HepG2 (cell line): ENCODE measurements around the gene PIEZO2. TPM values are rescaled to one million over a fixed set of nuclear protein-coding genes. Genes with fewer than 3 reads are reported as not detected.

ENCODE experiments used
- BCL6 ChIP-seq: IDR thresholded peaks from 2 replicates; pipeline ENCODE4 v1.6.1; 2016; ENCODE audit warnings: missing genetic modification reagents, missing compliant biosample characterization
- ELF4 ChIP-seq: sonication (generic); formaldehyde crosslinking; IDR thresholded peaks from 2 replicates; pipeline ENCODE4 v1.5.0; 2020; ENCODE audit warnings: missing genetic modification reagents, mild to moderate bottlenecking, moderate library complexity, borderline replicate concordance
- FOXK1 ChIP-seq: sonication (generic); formaldehyde crosslinking; IDR thresholded peaks from 2 replicates; pipeline ENCODE4 v1.4.0; 2020; ENCODE audit warnings: low read depth, missing genetic modification reagents, borderline replicate concordance
- GZF1 ChIP-seq: sonication (generic); formaldehyde crosslinking; IDR thresholded peaks from 2 replicates; pipeline ENCODE4 v1.5.1; 2020; ENCODE audit warnings: mild to moderate bottlenecking, missing genetic modification reagents
- HNF4G ChIP-seq, 2 experiments: sonication (generic) in 1 of 2; formaldehyde crosslinking in 1 of 2; IDR thresholded peaks; 2 replicates each; pipeline versions ENCODE4 v1.4.0 to v1.6.1; 2011 to 2020; ENCODE audit warnings: borderline replicate concordance in 2 of 2, low read depth in 2 of 2, mild to moderate bottlenecking in 2 of 2, low read length in 1 of 2, missing genetic modification reagents in 1 of 2, moderate library complexity in 1 of 2
- MEIS1 ChIP-seq: sonication (generic); formaldehyde crosslinking; IDR thresholded peaks from 2 replicates; pipeline ENCODE4 v1.9.0; 2021; ENCODE audit warnings: mild to moderate bottlenecking, missing genetic modification reagents, moderate library complexity, borderline replicate concordance
- MEIS2 ChIP-seq: sonication (generic); formaldehyde crosslinking; IDR thresholded peaks from 2 replicates; pipeline ENCODE4 v1.9.0; 2021; ENCODE audit warnings: mild to moderate bottlenecking, missing genetic modification reagents
- MTA1 ChIP-seq: sonication (generic); formaldehyde crosslinking; IDR thresholded peaks from 2 replicates; pipeline ENCODE4 v1.4.0; 2020; ENCODE audit warnings: missing genetic modification reagents, mild to moderate bottlenecking, borderline replicate concordance
- NFIC ChIP-seq: IDR thresholded peaks from 2 replicates; pipeline ENCODE4 v1.6.1; 2012; ENCODE audit warnings: mild to moderate bottlenecking, low read length, inconsistent platforms
- NFKB2 ChIP-seq: sonication (generic); formaldehyde crosslinking; IDR thresholded peaks from 2 replicates; pipeline ENCODE4 v1.4.0; 2020; ENCODE audit warnings: missing genetic modification reagents, borderline replicate concordance
- PRMT3 ChIP-seq: sonication (generic); formaldehyde crosslinking; IDR thresholded peaks from 2 replicates; pipeline ENCODE4 v1.8.1; 2022; ENCODE audit warnings: low read depth, mild to moderate bottlenecking, moderate library complexity, missing genetic modification reagents, borderline replicate concordance
- PRPF4 ChIP-seq: fragments of 200-400 bp; formaldehyde crosslinking; IDR thresholded peaks from 2 replicates; pipeline ENCODE4 v1.6.1; 2016; ENCODE audit warnings: low read length, low read depth; ENCODE audit not compliant: poor library complexity, severe bottlenecking
- RAD51 ChIP-seq: fragments of 450-650 bp; IDR thresholded peaks from 2 replicates; pipeline ENCODE4 v1.6.1; 2016; ENCODE audit warnings: borderline replicate concordance
- RBFOX2 ChIP-seq: fragments of 200-400 bp; formaldehyde crosslinking; IDR thresholded peaks from 2 replicates; pipeline ENCODE4 v1.6.1; 2017; ENCODE audit warnings: low read depth, mild to moderate bottlenecking, low read length
- RBM39 ChIP-seq: fragments of 200-400 bp; formaldehyde crosslinking; IDR thresholded peaks from one replicate; pipeline ENCODE4 v1.6.1; 2018; ENCODE audit warnings: antibody characterized with exemption, mild to moderate bottlenecking, low read depth, low read length; ENCODE audit not compliant: poor library complexity, severe bottlenecking
- SALL2 ChIP-seq: sonication (generic); formaldehyde crosslinking; IDR thresholded peaks from 2 replicates; pipeline ENCODE4 v1.8.1; 2023; ENCODE audit warnings: mild to moderate bottlenecking, missing genetic modification reagents, inconsistent platforms
- SMAD9 ChIP-seq: sonication (generic); formaldehyde crosslinking; IDR thresholded peaks from 2 replicates; pipeline ENCODE4 v1.5.1; 2020; ENCODE audit warnings: mild to moderate bottlenecking, missing genetic modification reagents
- THAP11 ChIP-seq: IDR thresholded peaks from 2 replicates; pipeline ENCODE4 v1.6.1; 2016; ENCODE audit warnings: missing biosample characterization, missing genetic modification reagents
- ZBTB3 ChIP-seq: sonication (generic); formaldehyde crosslinking; IDR thresholded peaks from 2 replicates; pipeline ENCODE4 v1.4.0; 2020; ENCODE audit warnings: low read depth, mild to moderate bottlenecking, moderate library complexity, missing genetic modification reagents, borderline replicate concordance
- ZFAT ChIP-seq: sonication (generic); formaldehyde crosslinking; conservative IDR thresholded peaks from 2 replicates; pipeline ENCODE4 v1.8.1; 2023; ENCODE audit warnings: missing genetic modification reagents, inconsistent platforms
- ZNF598 ChIP-seq: sonication (generic); formaldehyde crosslinking; IDR thresholded peaks from 2 replicates; pipeline ENCODE4 v1.5.1; 2020; ENCODE audit warnings: mild to moderate bottlenecking, missing genetic modification reagents, borderline replicate concordance
- ZNF678 ChIP-seq: sonication (generic); formaldehyde crosslinking; IDR thresholded peaks from 2 replicates; pipeline ENCODE4 v1.4.0; 2020; ENCODE audit warnings: mild to moderate bottlenecking, missing genetic modification reagents
- polyA plus RNA-seq, 8 experiments: library from polyadenylated mRNA; depleted of rRNA in 3 of 8; stranded (reverse) in 7 of 8; unstranded in 1 of 8; fragments of >200 nt; fragmentation: Illumina TruSeq in 4 of 8; extraction: Trizol in 4 of 8; gene quantifications; 2 replicates each; pipeline versions ENCODE4 v1.2.1 to v1.2.3, GENCODE V29; 2011 to 2016; ENCODE audit warnings: low read depth in 4 of 8, missing spikeins in 1 of 8, mixed read lengths in 1 of 8; ENCODE audit not compliant: insufficient read depth in 1 of 8
- total RNA-seq, 5 experiments: library from RNA; depleted of rRNA; stranded (reverse); fragments of >200 nt; fragmentation: Illumina TruSeq; extraction: Trizol; gene quantifications; 2 replicates each; pipeline ENCODE4 v1.2.3, GENCODE V29; 2016; ENCODE audit warnings: low read depth in 1 of 5
- TF ChIP-seq, protein P1 (sequence below): sonication (generic); formaldehyde crosslinking; IDR thresholded peaks from 2 replicates; pipeline ENCODE4 v1.5.0; 2020; ENCODE audit warnings: missing genetic modification reagents
- TF ChIP-seq, protein P2 (sequence below): sonication (generic); formaldehyde crosslinking; IDR thresholded peaks from 2 replicates; pipeline ENCODE4 v1.4.0; 2020; ENCODE audit warnings: low read depth, missing genetic modification reagents
- TF ChIP-seq, protein P3 (sequence below): sonication (generic); formaldehyde crosslinking; IDR thresholded peaks from 2 replicates; pipeline ENCODE4 v1.4.0; 2020; ENCODE audit warnings: missing genetic modification reagents, borderline replicate concordance

Gene PIEZO2
- total and polyA plus RNA-seq, 2 of the 13 experiments (the other 11 are each of a cell fraction or from before 2014, with no cell fraction given) = 15.2 to 27.2 TPM

DNA sequence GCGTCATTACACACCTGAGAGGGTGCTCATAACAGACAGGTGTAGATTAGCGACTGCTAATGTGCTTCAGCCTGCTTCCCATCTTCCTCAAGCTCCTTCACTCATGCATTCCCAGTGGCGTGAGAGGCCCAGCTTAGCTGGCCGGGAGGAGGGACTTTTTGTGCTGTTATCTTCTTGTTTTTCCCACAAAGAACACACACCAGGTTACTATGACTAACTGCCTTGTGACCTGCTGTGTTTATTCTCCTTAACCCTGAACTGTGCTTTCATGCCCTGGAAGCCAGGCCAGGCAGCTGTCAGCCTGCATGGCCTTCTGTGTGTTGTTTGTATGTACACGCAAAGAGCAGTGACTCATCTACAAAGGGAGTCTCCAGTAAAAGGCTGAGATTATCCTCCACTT is 143.8 kb downstream of the PIEZO2 start (continued):
- TF ChIP-seq, protein P1, sequence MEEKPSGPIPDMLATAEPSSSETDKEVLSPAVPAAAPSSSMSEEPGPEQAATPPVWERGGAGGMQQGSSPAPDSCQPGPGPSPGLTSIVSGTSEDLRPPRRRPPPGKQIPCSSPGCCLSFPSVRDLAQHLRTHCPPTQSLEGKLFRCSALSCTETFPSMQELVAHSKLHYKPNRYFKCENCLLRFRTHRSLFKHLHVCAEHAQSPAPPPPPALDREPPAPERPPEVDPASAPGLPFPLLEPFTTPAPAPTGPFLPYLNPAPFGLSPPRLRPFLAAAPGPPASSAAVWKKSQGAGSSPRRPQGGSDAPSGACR (CRISPR knock-in tag) = no peak
- TF ChIP-seq FOXK1 (peak; percentile 98), PRPF4 (no peak), MEIS2 (peak; percentile 91), THAP11 (CRISPR knock-in tag) (peak; percentile 65), HNF4G (IDR thresholded peaks at IDR 0.05; ENCODE audit: borderline replicate concordance, low read depth, low read length) (no peak; the same call in 1 of the 2 replicates), HNF4G (CRISPR knock-in tag; IDR thresholded peaks at IDR 0.05; ENCODE audit: borderline replicate concordance, low read depth) (peak; percentile 54; the same call in 1 of the 2 replicates), SMAD9 (CRISPR knock-in tag) (no peak), ZBTB3 (no peak), PRMT3 (no peak), ZNF678 (no peak), NFKB2 (CRISPR knock-in tag) (no peak), BCL6 (CRISPR knock-in tag) (peak; percentile 87), NFIC (peak; percentile 91), RAD51 (no peak), GZF1 (0 out of 2 replicates have a peak, but pooled peaks have one; percentile 61), SALL2 (CRISPR knock-in tag) (no peak; the same call in 1 of the 2 replicates), RBM39 (no peak), ZNF598 (CRISPR knock-in tag) (no peak), ELF4 (CRISPR knock-in tag) (no peak), MEIS1 (CRISPR knock-in tag) (peak; percentile 76; the same call in 1 of the 2 replicates), MTA1 (CRISPR knock-in tag) (no peak), RBFOX2 (0 out of 2 replicates have a peak, but pooled peaks have one; percentile 23), ZFAT (CRISPR knock-in tag) (no peak)
- TF ChIP-seq, protein P2, sequence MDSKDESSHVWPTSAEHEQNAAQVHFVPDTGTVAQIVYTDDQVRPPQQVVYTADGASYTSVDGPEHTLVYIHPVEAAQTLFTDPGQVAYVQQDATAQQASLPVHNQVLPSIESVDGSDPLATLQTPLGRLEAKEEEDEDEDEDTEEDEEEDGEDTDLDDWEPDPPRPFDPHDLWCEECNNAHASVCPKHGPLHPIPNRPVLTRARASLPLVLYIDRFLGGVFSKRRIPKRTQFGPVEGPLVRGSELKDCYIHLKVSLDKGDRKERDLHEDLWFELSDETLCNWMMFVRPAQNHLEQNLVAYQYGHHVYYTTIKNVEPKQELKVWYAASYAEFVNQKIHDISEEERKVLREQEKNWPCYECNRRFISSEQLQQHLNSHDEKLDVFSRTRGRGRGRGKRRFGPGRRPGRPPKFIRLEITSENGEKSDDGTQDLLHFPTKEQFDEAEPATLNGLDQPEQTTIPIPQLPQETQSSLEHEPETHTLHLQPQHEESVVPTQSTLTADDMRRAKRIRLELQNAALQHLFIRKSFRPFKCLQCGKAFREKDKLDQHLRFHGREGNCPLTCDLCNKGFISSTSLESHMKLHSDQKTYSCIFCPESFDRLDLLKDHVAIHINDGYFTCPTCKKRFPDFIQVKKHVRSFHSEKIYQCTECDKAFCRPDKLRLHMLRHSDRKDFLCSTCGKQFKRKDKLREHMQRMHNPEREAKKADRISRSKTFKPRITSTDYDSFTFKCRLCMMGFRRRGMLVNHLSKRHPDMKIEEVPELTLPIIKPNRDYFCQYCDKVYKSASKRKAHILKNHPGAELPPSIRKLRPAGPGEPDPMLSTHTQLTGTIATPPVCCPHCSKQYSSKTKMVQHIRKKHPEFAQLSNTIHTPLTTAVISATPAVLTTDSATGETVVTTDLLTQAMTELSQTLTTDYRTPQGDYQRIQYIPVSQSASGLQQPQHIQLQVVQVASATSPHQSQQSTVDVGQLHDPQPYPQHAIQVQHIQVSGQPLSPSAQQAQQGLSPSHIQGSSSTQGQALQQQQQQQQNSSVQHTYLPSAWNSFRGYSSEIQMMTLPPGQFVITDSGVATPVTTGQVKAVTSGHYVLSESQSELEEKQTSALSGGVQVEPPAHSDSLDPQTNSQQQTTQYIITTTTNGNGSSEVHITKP (CRISPR knock-in tag) = peak; percentile 59; the same call in 1 of the 2 replicates
- TF ChIP-seq, protein P3, sequence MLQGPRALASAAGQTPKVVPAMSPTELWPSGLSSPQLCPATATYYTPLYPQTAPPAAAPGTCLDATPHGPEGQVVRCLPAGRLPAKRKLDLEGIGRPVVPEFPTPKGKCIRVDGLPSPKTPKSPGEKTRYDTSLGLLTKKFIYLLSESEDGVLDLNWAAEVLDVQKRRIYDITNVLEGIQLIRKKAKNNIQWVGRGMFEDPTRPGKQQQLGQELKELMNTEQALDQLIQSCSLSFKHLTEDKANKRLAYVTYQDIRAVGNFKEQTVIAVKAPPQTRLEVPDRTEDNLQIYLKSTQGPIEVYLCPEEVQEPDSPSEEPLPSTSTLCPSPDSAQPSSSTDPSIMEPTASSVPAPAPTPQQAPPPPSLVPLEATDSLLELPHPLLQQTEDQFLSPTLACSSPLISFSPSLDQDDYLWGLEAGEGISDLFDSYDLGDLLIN (CRISPR knock-in tag) = no peak
